RWPE1 (cell line): ENCODE measurements around the gene ZNF474.

ENCODE experiments used
- CTCF ChIA-PET: fragments of 350-600 bp; sonication (Branson Sonifier 250); formaldehyde crosslinking; extraction: SDS; loops from one replicate; lab custom pipeline; 2021; lab: Yijun Ruan, JAX
- POLR2A ChIA-PET: fragments of 400-600 bp; formaldehyde crosslinking; extraction: SDS; loops from one replicate; lab custom pipeline; 2020; ENCODE audit warnings: antibody characterized with exemption; ENCODE audit not compliant: low non-redundant PET; lab: Yijun Ruan, JAX
- DNase-seq: peaks from one replicate; pipeline ENCODE4 v3.0.0; 2012; ENCODE audit warnings: low spot score
- H3K27ac ChIP-seq: fragments of 450-650 bp; 2 replicates; pipeline ENCODE4 v1.5.1; 2017
- CTCF ChIP-seq: fragments of 450-650 bp; conservative IDR thresholded peaks from 2 replicates; pipeline ENCODE4 v1.5.1; 2017; ENCODE audit warnings: low read depth, mild to moderate bottlenecking

ZNF474 gene

DNA sequence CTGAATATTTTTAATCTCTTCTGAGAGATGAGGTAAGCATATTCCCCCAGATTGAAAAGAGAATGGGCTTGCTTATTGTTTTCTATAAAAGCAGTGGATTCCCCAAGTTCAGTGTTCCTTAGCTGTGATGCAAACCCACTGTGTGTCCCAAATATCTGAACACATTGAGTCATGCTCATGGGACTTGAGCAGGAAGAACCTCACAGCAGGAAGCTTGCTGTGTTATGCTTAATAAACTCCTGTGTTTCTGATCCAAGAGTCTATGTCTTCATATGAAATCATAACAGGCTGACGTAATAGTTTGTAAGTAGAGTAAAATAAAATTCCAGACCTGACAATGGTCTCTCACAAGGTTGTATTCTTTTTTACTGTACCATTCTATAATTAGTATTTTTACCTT lies 26.5 kb upstream of the ZNF474 start:
- no peak for DNase-seq
- ChIA-PET CTCF (interaction anchor here (1.0 kb wide), 1 partner anchor 26 kb away, joined by 3 read pairs; no protein-coding TSS in a partner anchor), POLR2A (no interaction called here)
- H3K27ac ChIP-seq: no peak overlapping the region
- no peak for TF ChIP-seq CTCF

DNA sequence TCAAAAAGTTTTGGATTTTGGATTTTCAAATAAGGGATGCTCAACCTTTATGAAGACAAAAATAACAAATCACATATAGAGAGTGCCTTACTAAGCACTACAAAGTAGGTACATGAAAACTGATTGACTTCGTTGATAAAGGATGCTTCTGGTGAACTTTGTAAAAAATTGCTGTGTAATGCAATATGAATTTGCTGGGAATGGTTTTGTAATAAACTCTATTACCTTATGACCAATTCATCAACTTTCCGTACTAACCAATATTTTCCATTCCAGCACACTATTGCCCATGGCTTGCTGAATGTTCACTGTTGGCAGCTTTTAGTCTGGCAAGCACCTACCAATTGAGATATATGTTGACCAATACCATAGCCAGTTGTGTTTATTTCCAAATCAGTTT lies 23.4 kb upstream of the ZNF474 start:
- ChIA-PET POLR2A (no interaction called here), CTCF (no interaction called here)
- no peak overlapping the region for H3K27ac ChIP-seq
- no peak for TF ChIP-seq CTCF
- no peak for DNase-seq

DNA sequence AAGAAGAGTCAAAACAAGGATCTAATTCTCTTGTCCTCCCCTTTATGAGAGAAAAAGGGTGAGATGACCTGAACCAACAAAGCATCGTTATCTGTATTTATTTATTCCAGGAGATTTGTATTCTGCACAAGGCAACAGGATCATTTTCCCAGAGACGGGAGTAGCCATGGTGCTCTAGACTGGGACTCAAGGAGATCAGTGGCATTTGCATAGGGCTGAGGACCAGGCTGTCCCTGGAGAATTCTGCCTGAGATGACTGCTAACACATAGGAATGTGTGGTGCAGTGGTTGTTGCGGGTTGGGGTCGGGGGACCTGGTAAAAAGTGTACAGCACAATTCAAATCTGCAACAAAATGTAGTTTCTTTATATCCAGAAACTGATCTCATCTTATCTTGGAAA lies 22.3 kb upstream of the ZNF474 start:
- ChIA-PET CTCF (no interaction called here), POLR2A (no interaction called here)
- no peak overlapping the region for H3K27ac ChIP-seq
- no peak for DNase-seq
- no peak for TF ChIP-seq CTCF

GRCh38 chr5:122110987-122111386 lies 18.4 kb upstream of the ZNF474 start:
- H3K27ac ChIP-seq: no peak overlapping the region
- no peak for DNase-seq
- TF ChIP-seq CTCF: no peak
- POLR2A ChIA-PET: no interaction called here
- CTCF ChIA-PET: interaction anchor here (0.7 to 1.6 kb wide), 2 partner anchors 9 to 577 kb away, joined by 3 to 6 read pairs; no protein-coding TSS in a partner anchor

DNA sequence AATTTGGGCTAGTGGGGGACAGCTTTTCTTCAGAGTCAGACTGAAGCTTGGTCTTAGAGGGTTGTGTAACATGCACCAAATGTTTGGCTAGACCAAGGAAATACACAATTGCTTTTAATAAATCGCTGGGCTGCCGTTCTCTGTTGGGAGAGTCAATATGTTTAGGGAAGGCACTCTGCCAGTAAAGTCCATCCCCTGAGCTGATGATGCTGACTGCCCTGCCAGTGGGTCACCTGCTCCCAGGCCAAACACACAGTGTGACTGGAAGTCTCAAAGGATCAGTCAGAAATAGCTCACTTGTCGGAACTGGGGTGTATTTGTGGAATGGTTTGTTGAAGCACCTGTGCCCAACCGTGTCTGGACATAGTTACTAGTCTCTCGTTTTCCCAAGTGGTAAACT lies 17.9 kb upstream of the ZNF474 start:
- DNase-seq: no peak
- no peak overlapping the region for H3K27ac ChIP-seq
- ChIA-PET CTCF (interaction anchor here (0.5 to 1.6 kb wide), 2 partner anchors 10 to 160 kb away, joined by 3 to 6 read pairs; no protein-coding TSS in a partner anchor), POLR2A (no interaction called here)
- no peak for TF ChIP-seq CTCF

GRCh38 chr5:122112063-122112462 lies 17.3 kb upstream of the ZNF474 start:
- no peak for TF ChIP-seq CTCF
- CTCF ChIA-PET: interaction anchor here (0.5 kb wide), 1 partner anchor 159 kb away, joined by 3 read pairs; no protein-coding TSS in a partner anchor
- POLR2A ChIA-PET: no interaction called here
- H3K27ac ChIP-seq: no peak overlapping the region
- no peak for DNase-seq
